HL-60 (cell line): ENCODE data around the gene TFAP2D.

Source experiments
- DNase-seq, 2 experiments: peaks; one replicate each; pipeline ENCODE4 v3.0.0-alpha.2; 2010 to 2020; ENCODE audit warnings: low read depth in 1 of 2, low spot score in 1 of 2
- H3K27ac ChIP-seq: fragments of 250-450 bp; sonication (Bioruptor Pico); replicated peaks from 2 replicates; pipeline ENCODE4 v1.5.1; 2020; ENCODE audit warnings: mild to moderate bottlenecking, moderate library complexity
- H3K27me3 ChIP-seq: fragments of 250-450 bp; sonication (Bioruptor Pico); 2 replicates; pipeline ENCODE4 v1.5.1; 2021; ENCODE audit warnings: mild to moderate bottlenecking, moderate library complexity; ENCODE audit not compliant: insufficient read depth, poor library complexity, severe bottlenecking
- H3K4me3 ChIP-seq: replicated peaks from 2 replicates; pipeline ENCODE4 v1.5.1; 2011; ENCODE audit warnings: mild to moderate bottlenecking, control low read depth, low read length; ENCODE audit not compliant: insufficient read depth
- GABPA ChIP-seq: IDR thresholded peaks from 2 replicates; pipeline ENCODE4 v1.6.1; 2012; ENCODE audit warnings: low read depth
- POLR2AphosphoS5 ChIP-seq: IDR thresholded peaks from 2 replicates; pipeline ENCODE4 v1.6.1; 2012; ENCODE audit warnings: low read depth
- SPI1 ChIP-seq: IDR thresholded peaks from 2 replicates; pipeline ENCODE4 v1.6.1; 2012; ENCODE audit warnings: low read depth, mild to moderate bottlenecking, borderline replicate concordance
- TF ChIP-seq, protein P1 (sequence below): IDR thresholded peaks from 2 replicates; pipeline ENCODE4 v1.6.1; 2012; ENCODE audit warnings: low read depth; ENCODE audit not compliant: insufficient replicate concordance
- TF ChIP-seq, protein P2 (sequence below): IDR thresholded peaks from one replicate; pipeline ENCODE4 v1.5.1; 2011; ENCODE audit warnings: low read length, control low read depth, inconsistent platforms; ENCODE audit not compliant: insufficient read depth

Gene TFAP2D

DNA sequence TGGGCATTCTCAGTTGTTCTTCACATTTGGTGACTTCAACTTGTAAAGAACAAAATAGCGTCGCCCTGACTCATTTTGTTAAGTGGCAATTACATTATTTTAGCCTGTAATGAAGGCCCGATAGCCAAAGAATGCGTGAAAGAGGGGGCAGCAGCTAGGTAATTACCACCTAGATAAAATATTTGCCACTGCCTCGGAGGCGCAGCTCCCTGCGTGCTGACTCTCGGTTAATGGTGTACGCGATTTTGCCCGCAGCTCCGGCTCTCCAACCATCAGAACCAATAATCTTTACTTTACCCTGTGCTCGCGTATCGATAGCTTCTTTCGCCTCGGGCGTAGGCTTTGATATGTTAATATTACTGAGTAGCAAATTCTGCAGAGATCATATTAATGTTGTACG lies 8.7 kb downstream of the TFAP2D start:
- Histone ChIP-seq H3K27me3 (peaks cover 40% of the 10 kb centered on the region), H3K27ac (no peak overlapping the region), H3K4me3 (no peak overlapping the region)
- no peak for DNase-seq
- no peak for TF ChIP-seq GABPA
- TF ChIP-seq, protein P1, sequence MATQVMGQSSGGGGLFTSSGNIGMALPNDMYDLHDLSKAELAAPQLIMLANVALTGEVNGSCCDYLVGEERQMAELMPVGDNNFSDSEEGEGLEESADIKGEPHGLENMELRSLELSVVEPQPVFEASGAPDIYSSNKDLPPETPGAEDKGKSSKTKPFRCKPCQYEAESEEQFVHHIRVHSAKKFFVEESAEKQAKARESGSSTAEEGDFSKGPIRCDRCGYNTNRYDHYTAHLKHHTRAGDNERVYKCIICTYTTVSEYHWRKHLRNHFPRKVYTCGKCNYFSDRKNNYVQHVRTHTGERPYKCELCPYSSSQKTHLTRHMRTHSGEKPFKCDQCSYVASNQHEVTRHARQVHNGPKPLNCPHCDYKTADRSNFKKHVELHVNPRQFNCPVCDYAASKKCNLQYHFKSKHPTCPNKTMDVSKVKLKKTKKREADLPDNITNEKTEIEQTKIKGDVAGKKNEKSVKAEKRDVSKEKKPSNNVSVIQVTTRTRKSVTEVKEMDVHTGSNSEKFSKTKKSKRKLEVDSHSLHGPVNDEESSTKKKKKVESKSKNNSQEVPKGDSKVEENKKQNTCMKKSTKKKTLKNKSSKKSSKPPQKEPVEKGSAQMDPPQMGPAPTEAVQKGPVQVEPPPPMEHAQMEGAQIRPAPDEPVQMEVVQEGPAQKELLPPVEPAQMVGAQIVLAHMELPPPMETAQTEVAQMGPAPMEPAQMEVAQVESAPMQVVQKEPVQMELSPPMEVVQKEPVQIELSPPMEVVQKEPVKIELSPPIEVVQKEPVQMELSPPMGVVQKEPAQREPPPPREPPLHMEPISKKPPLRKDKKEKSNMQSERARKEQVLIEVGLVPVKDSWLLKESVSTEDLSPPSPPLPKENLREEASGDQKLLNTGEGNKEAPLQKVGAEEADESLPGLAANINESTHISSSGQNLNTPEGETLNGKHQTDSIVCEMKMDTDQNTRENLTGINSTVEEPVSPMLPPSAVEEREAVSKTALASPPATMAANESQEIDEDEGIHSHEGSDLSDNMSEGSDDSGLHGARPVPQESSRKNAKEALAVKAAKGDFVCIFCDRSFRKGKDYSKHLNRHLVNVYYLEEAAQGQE, result no peak
- TF ChIP-seq POLR2AphosphoS5, result no peak
- TF ChIP-seq, protein P2, sequence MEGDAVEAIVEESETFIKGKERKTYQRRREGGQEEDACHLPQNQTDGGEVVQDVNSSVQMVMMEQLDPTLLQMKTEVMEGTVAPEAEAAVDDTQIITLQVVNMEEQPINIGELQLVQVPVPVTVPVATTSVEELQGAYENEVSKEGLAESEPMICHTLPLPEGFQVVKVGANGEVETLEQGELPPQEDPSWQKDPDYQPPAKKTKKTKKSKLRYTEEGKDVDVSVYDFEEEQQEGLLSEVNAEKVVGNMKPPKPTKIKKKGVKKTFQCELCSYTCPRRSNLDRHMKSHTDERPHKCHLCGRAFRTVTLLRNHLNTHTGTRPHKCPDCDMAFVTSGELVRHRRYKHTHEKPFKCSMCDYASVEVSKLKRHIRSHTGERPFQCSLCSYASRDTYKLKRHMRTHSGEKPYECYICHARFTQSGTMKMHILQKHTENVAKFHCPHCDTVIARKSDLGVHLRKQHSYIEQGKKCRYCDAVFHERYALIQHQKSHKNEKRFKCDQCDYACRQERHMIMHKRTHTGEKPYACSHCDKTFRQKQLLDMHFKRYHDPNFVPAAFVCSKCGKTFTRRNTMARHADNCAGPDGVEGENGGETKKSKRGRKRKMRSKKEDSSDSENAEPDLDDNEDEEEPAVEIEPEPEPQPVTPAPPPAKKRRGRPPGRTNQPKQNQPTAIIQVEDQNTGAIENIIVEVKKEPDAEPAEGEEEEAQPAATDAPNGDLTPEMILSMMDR, result no peak
- TF ChIP-seq SPI1, result no peak

DNA sequence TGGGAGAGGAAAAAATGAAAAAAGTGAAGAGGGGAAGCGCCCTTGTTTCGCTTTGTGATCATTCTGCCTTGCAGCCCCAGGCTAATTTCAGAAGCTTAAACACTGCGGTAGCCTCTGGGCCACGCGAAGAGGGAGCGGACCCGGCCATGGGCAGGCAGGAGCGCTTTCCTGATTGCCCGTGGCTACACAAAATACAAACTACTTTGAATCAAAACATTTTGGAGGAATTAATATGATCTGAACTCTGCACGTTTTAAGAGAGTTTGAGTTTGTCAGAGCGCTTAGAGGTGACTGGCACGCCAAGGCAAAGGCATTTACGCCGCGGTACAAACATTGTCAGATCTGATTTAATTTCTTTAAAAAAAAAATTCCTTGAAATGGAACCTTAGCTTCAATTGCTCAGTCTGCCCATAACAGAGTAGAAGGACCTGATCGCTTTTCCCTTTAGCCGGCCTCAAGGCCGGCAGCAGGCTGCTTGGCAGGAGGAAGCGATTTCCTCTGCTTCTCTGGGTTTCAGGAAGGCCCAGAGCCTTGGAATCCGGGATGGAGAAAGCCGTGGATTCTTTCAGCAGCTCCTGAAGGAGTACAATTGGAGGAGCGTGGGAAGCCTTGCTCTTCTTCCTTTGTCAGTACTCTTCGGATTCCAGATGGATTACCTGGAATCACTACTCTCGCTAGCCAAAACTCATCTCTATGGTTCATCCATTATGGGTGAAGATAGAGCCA lies 9.7 kb downstream of the TFAP2D start:
- Histone ChIP-seq H3K4me3 (no peak overlapping the region), H3K27me3 (peaks cover 33% of the 10 kb centered on the region), H3K27ac (no peak overlapping the region)
- DNase-seq, result no peak
- TF ChIP-seq SPI1 (no peak), POLR2AphosphoS5 (no peak)

DNA sequence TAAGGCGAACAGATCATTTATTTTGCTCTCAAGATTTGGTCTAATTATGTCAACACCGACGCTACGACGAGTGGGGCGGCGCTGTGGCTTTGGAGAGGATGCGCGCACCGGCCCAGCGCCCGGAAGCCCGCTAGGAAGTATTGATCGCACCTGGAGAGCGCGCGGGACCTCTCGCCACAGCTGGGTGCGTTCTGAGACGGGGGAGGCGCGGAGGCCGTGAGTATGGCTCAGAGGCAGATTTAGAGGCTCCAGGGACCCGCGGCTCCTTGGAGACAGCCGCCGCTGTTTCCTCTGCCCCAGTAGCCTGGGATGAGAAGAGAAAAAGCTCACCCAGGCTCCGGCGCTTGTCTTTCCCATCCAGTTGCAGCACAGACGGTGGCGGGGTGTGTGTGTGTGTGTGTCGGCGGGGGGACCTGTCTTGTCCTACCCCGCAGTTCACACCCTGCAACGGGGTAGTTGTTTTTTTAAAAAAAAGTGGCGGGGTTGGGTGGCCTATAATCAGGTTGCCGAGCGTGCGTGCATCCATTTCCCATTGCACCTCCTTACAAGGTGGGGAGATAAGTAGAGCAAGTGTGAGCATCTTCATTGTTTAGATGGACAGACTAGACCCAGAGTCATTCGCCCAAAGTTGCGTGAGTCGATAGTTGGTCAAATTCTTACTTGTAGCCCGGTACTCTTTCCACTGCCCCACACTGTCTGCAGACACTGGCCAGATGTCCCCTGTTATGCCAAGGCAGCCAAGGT lies 11.2 kb downstream of the TFAP2D start:
- no peak for DNase-seq
- TF ChIP-seq POLR2AphosphoS5 (no peak), SPI1 (no peak), GABPA (no peak)
- TF ChIP-seq, protein P2, result no peak
- TF ChIP-seq, protein P1, result no peak
- H3K27ac ChIP-seq, result no peak overlapping the region
- peaks cover 33% of the 10 kb centered on the region for H3K27me3 ChIP-seq
- H3K4me3 ChIP-seq, result no peak overlapping the region

DNA sequence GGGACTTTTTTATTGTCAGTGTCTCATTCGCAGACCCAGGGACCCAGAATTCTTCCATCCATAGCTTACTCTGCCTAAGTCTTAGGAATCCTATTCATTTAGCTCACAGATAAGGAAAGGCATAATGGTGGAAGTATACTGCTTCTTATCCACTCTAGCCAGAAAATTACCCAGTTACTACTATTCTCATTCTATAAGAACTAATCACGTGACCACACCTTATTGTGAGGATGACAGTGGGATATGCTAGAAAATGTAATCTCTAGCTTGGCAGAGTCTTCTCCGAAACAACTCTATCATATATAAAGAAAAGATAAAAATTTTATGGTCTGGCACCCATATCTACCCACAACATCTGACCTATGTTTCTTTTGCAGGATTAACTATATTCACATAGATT lies 21.2 kb downstream of the TFAP2D start:
- Histone ChIP-seq H3K4me3 (no peak overlapping the region), H3K27me3 (no peaks in the 10 kb centered on the region), H3K27ac (no peak overlapping the region)
- no peak for DNase-seq
- TF ChIP-seq, protein P2, result no peak
- TF ChIP-seq SPI1, result no peak
- no peak for TF ChIP-seq GABPA
- TF ChIP-seq, protein P1, result no peak
- TF ChIP-seq POLR2AphosphoS5, result no peak
